Epithelial cell of esophagus (primary cell): ENCODE results near the gene MTMR2.

Experiments
- DNase-seq: peaks from one replicate; pipeline ENCODE4 v3.0.0; 2010; ENCODE audit warnings: low read depth
- H3K4me3 ChIP-seq: 2 replicates; pipeline ENCODE4 v1.5.1; 2011; ENCODE audit warnings: mild to moderate bottlenecking, low read length, control low read depth
- CTCF ChIP-seq: IDR thresholded peaks from 2 replicates; pipeline ENCODE4 v1.5.1; 2011; ENCODE audit warnings: low read depth, mild to moderate bottlenecking, low read length, control low read depth, inconsistent platforms; ENCODE audit not compliant: insufficient read depth; ENCODE audit errors: missing control alignments

Gene MTMR2

DNA sequence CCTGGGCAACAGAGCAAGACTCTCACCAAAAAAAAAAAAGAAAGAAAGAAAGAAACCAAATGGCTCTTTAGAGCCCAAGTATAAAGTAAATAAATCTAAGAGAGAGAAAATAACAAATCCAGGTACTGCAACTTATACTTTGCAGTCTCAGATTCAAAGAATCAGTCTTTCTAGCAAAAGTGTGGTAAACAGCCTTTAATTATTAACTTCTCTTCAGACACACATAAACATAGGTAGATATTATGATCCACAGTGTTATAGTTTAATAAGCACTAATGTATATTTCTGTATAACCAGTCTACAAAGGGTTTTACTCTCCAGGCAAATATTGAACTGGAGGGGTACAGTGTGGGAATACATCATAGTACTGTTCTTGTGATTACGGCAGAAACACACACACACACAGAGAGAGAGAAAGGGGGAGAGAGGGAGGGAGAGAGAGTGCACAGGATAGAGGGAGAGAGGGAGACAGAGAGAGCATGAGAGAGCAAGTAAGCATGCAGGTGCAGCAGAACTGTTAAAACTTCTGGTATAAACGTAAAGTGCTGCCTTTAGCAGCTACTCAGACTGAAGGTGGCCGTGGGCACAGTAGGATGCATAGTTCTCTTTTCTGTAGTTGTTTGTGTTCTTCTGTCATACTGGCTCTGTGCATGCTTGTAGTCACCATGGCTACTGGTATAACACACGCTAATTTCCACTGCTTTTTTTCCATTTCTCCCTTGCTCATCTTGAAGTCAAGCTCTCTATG, 32.3 kb downstream of the MTMR2 start:
- no peak for DNase-seq
- H3K4me3 ChIP-seq: no peak overlapping the region
- TF ChIP-seq CTCF: no peak

- TF ChIP-seq CTCF: no peak
Measured at GRCh38 chr11:95888852-95889251, 35.1 kb downstream of the MTMR2 start.

DNA sequence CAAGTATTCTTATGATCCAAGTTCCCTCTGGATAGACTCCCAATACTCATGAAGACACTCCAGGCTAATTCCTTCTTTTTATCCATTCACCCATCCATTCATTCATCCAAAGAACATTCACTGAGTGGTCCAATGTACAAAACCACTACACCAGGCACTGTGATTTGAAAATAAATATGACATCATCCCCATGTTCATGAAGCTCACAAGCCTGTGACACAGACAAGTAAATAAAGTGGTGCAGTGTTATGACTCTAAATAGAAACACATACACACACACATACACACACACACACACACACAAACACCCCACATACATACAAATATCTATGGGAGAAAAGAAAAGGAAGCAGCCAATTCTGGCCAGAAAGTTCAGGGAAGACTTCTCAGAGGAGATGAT, 35.5 kb downstream of the MTMR2 start:
- no peak for DNase-seq
- TF ChIP-seq CTCF: no peak
- H3K4me3 ChIP-seq: no peak overlapping the region

More at GRCh38 chr11:95888852-95889251, 35.1 kb downstream of the MTMR2 start:
- DNase-seq: no peak
- H3K4me3 ChIP-seq: no peak overlapping the region

GRCh38 chr11:95886462-95886861, 37.4 kb downstream of the MTMR2 start:
- DNase-seq: peak; percentile 36
- H3K4me3 ChIP-seq: no peak overlapping the region
- no peak for TF ChIP-seq CTCF

GRCh38 chr11:95884802-95885201, 39.1 kb downstream of the MTMR2 start:
- TF ChIP-seq CTCF: no peak
- no peak for DNase-seq
- no peak overlapping the region for H3K4me3 ChIP-seq

- TF ChIP-seq CTCF: no peak
- DNase-seq: peak; percentile 80
- H3K4me3 ChIP-seq: no peak overlapping the region
Measured at GRCh38 chr11:95884376-95884775, 39.5 kb downstream of the MTMR2 start.

DNA sequence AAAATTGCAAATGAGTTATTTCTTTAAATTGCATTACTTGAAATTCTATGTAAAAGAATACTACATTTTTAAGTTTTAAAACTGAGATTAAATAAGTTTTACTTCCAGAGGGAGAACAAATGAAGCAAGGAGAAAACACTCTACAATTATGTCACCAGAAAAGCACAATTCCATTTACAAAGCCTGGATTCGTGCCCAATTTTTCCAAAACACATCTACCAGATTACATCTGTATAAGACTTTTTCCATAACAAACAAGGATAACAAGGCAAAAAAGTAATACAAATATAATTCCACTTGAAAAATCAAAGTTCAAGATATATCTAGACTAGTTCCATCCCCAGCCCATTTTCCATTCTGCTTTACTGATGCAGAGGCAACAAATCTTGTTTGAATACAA, 40.5 kb downstream of the MTMR2 start:
- no peak for TF ChIP-seq CTCF
- no peak for DNase-seq
- H3K4me3 ChIP-seq: no peak overlapping the region
